ENCODE results near the gene CSK.

The CSK gene

DNA sequence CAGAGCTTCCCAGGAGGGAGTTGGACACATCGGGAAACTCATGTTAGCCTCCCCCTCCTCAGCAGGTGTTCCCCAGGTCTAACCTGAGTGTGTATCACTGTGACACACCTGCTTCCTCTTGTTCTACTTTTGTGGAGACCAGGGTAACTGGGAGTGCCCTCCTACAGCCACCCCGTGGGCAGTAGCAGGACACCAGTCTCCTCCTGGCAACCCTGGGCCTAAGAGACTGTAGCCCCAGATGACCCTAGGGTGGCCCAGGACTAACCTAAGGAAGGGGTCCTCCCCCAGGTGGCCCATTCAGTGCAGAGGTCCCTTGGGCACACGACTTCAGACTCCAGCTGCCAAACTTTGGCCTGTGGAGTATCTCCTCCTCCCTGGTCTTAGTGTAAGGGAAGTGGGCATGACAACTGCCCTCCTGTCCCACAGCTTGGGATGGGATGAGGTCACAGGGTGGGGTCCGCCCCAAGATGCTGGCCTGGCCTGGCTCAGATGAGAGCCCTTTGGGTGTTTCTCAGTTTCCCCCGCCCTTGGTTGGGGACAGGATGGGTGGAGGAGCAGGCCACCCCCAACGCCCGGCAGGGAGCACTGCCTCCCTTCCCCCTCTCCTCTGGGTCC lies 4.8 kb downstream of the CSK start:
- no peak overlapping the region for H3K4me3 ChIP-seq (ENCODE audit: low read depth, low read length)
- no peak for DNase-seq (ENCODE audit: low read depth)
- in situ Hi-C loops (cut with HindIII; ENCODE audit: low sequenced_read_pairs), result no loop called here
- TF ChIP-seq CTCF (IDR thresholded peaks at IDR 0.05; ENCODE audit: low read depth, low read length, missing control alignments), result no peak

DNA sequence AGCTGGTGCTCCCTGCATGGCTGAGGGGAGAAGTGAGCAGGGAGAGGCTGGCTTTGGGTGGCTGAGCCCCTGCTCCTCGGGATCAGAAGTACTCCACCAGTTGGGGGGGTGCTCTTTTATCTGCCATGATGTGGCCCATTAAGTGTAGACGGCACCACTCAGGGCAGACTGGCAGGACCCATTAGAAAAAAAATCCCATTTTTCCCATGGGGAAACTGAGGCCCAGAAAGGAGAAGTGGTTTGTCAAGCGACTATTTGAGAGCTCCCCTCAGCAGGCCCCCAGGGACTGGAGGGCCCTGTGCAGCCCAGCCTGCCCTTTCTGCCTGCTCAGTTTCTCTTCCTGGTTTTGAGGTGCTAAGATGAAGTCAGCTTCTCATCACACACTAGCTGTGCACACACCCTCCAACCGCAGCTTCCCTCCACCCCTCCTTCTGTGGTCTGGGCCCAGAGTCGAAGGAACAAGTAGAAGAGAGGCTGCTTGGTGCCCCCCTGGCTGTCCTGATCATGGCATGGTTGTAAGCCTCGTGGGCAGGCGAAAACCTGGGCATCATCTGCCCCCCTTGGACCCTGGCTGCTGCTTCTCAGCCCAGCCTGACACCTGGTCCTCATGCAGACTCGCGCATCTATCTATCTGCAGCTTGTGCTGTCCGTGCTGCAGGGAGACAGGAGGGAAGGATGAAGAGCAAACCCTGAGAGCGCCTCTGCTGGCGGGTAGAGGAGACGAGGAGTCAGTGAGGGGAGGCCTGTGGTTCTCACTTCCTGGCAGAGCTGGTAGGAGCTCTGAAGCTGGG lies 5.6 kb downstream of the CSK start:
- in situ Hi-C loops (cut with HindIII; ENCODE audit: low sequenced_read_pairs), result no loop called here
- TF ChIP-seq CTCF (IDR thresholded peaks at IDR 0.05; ENCODE audit: low read depth, low read length, missing control alignments), result peak; percentile 78

DNA sequence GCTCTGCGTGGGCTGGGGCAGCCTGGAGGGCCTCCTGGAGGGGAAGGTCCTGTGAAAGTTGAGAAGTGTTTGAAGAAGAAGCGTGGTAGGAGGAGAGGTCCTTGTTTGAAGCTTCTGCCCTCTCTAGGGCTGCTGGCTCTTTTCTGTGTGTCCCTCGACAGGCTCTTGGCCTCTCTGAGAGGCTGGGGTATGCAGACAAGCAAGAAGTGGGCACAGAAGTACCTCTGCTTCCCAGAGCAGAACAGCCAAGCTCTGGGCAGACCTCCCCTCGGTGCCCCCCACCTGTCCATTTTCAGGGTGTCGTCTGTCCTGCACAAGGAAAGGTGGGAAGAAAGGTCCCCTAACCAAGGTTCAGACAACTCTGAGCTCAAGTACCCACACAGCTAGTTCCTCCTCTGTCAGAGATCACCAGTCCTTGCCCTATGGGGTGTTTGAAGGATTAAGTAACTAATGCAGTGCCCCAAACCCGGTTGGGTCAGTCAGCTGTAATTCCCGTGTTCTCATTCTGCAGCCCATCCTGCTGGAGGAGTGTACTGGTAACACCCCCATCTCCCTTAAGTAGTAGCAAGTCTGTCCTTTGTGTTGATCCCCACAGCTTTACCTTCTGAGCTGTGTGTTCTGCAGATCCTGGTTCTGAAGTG lies 6.3 kb downstream of the CSK start:
- DNase-seq (ENCODE audit: low read depth), result no peak
- in situ Hi-C loops (cut with HindIII; ENCODE audit: low sequenced_read_pairs), result no loop called here
- no peak overlapping the region for H3K4me3 ChIP-seq (ENCODE audit: low read depth, low read length)
- no peak for TF ChIP-seq CTCF (IDR thresholded peaks at IDR 0.05; ENCODE audit: low read depth, low read length, missing control alignments)

More for the DNA sequence above, 5.6 kb downstream of the CSK start:
- no peak overlapping the region for H3K4me3 ChIP-seq (ENCODE audit: low read depth, low read length)
- DNase-seq (ENCODE audit: low read depth), result peak; percentile 41

DNA sequence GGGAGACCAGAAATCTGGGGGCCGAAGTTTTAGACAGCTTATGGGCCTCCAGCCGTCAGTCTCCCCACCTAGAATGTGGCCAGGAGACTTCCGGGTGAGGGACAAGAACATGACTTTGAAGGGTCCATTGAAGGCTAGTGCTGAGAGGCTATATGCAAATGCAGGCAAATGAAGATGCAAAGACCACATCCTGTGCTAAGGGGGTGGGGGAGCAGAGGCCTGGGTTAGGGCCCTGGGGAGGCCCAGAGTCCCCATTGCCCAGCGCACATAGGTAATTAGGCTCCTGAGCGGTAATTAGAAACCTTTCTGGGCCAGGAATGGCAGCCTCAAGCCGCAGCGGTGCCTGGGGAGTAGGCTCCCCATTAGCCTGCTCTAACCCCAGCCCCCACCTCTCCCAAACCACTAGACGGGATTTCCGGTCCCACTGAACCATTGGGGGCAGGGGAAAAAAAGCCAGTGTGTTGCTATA lies 6.8 kb downstream of the CSK start:
- TF ChIP-seq CTCF (IDR thresholded peaks at IDR 0.05; ENCODE audit: low read depth, low read length, missing control alignments), result no peak
- in situ Hi-C loops (cut with HindIII; ENCODE audit: low sequenced_read_pairs), result no loop called here
- no peak for DNase-seq (ENCODE audit: low read depth)
- no peak overlapping the region for H3K4me3 ChIP-seq (ENCODE audit: low read depth, low read length)

DNA sequence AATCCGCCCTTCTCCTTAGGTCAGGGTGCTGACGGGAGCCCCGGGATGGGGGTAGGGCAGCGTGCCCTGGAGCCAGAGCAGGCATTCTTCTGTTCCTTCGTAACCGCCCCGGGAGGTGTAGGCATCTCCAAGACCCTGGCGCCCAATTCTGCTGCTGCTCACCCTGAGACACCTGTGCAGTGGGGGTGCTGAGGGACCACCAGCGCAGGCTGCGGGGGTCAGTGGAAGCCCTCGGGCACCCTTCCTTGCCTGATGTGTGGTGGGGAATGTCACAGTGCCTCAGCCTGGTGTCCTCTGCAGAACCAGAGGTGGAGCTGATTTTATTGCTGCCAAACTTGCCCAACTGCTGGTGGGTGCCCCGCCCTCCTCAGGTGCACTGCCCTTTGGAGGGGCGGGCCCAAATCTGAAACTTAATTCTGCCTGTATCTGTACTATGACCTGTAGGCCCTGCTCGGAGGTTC lies 7.3 kb downstream of the CSK start:
- no peak for TF ChIP-seq CTCF (IDR thresholded peaks at IDR 0.05; ENCODE audit: low read depth, low read length, missing control alignments)
- no peak overlapping the region for H3K4me3 ChIP-seq (ENCODE audit: low read depth, low read length)
- in situ Hi-C loops (cut with HindIII; ENCODE audit: low sequenced_read_pairs), result no loop called here
- no peak for DNase-seq (ENCODE audit: low read depth)

- H3K4me3 ChIP-seq (ENCODE audit: low read depth, low read length), result no peak overlapping the region
- no peak for TF ChIP-seq CTCF (IDR thresholded peaks at IDR 0.05; ENCODE audit: low read depth, low read length, missing control alignments)
- in situ Hi-C loops (cut with HindIII; ENCODE audit: low sequenced_read_pairs), result no loop called here
- DNase-seq (ENCODE audit: low read depth), result no peak
Measured at GRCh38 chr15:74789741-74790079, 7.8 kb downstream of the CSK start.

Data from astrocyte of the cerebellum (primary cell).